Measurements from ENCODE around the gene TTN.
"Not testable (repeated sequence)": the region's sequence is repeated elsewhere in the genome, so short reads cannot be mapped to it uniquely, and the experiment has no call there.

TTN gene

GRCh38 chr2:178732913-178733312, 74.3 kb downstream of the TTN start:
- DNase-seq (ENCODE audit: low read depth): no peak

DNA sequence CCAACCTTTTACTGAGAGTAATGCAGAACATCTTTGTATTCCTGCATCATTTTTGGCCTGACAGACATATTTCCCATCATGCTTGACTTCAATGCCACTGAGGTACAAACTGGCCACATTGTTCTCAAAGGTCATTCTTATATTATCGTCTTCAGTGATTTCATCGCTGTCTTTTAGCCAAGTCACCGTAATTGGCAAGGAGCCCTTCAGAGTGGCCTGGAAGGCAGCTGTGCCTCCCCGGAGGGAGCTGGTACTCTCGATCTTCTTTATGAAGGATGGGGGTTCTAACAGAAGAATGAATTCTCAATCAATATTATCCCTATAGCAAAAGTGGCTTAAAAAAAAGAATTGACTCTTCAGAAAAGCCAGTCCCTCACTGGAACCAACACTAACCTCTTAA, 75.9 kb downstream of the TTN start:
- no peak for DNase-seq (ENCODE audit: low read depth)

GRCh38 chr2:178730049-178730448, 77.2 kb downstream of the TTN start:
- DNase-seq (ENCODE audit: low read depth): no peak

DNA sequence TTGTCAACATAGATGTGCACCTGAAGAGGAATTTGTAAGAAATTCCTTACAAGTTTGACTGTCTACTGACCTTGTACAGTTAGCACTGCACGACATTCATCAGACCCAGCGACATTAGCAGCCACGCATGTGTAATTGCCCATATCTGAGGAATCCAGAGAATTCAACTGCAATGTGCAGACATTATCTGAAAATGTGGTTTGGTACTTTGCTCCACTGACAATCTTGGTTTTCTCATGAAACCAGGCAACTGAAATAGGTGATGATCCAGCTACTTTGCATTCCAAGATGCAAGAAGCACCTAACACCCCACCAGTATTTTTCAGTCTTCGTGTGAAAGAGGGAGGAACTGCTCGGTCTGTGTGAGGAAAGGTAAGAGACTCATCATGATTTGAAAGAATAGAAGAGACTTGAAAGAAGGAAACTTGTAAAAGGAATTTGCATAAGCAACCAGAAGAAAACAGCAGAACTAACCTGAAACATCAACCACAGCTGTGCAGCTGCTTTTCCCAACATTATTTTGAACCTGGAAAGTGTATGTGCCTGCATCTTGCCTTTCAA, 83.4 kb downstream of the TTN start:
- no peak for DNase-seq (ENCODE audit: low read depth)

GRCh38 chr2:178722296-178722695, 84.9 kb downstream of the TTN start:
- no peak for DNase-seq (ENCODE audit: low read depth)

DNA sequence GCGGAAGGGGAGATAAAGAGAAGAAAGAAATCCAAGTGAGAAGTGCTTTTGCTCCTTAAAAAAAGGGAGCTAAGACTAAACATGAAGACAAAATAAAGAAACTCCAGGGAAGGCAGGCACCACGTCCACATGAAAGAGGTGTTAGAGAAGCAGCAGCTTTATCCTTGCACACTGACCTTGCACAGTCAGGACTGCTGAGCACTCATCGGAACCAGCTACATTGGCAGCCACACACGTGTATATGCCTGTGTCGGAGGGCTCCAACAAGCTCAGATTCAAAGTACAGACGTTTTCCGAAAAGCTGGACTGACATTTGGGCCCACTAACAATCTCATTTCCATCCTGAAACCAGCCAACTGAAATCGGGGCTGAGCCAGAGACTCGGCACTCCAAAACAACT, 88.2 kb downstream of the TTN start:
- DNase-seq (ENCODE audit: low read depth): no peak

DNA sequence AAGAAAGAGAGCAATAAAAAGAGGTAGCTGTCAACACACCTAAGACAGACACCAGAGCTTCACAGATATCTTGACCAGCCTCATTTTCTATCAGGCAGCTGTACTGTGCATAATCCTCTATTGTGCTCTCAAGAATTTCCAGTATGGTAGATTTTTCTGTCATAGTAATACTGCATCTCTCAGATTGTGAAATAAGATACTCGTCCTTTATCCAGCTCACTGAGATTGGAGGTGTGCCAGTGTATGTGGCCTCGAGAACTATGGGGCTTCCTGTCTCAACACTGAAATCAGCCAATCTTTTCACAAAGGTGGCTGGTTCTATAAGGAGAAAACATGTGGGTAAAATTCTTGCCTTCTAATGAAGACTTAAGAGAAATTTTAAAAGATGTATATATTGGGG, 88.9 kb downstream of the TTN start:
- no peak for DNase-seq (ENCODE audit: low read depth)

- DNase-seq (ENCODE audit: low read depth): no peak
Observed at GRCh38 chr2:178716394-178716793, 90.8 kb downstream of the TTN start.

- DNase-seq (ENCODE audit: low read depth): no peak
Observed at GRCh38 chr2:178715366-178715765, 91.9 kb downstream of the TTN start.

DNA sequence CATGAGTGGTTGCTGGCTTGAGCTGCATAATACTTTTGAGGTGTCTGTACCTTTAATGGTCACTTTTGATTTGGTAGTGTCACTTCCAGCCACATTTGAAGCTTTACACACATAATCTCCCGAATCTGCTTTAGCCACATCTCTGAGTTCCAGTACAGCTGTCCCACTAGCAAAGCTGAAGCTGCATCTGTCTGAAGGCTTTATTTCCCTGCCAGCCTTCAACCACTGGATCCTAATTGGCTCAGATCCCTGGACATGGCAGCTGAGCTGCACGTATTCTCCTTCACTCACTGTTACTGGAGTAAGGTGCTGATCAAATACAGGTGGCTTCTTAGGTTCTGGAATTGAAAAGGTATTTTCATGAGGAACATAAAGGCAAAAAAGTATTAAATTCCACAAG, 99.7 kb downstream of the TTN start:
- no peak for DNase-seq (ENCODE audit: low read depth)

- DNase-seq (ENCODE audit: low read depth): no peak
Observed at GRCh38 chr2:178704876-178705275, 102.3 kb downstream of the TTN start.

DNA sequence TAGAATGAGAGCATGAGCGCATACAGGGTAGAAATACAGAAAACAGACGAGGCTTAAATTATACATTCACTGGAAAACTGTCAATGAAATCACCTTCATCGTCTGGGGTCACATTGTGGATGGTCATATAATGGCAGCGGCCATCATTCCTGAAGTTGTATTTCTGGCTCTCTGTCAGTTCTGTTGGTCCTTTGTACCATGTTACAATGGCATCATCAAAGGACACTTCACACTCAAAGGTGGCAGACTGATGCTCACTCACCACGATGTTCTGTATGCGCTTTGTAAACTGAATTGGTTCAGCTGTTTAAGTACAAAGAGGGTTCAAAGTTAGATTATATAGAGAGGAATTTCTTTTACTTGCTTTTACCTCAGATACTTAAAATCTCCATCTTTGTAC, 104.9 kb downstream of the TTN start:
- no peak for DNase-seq (ENCODE audit: low read depth)

DNA sequence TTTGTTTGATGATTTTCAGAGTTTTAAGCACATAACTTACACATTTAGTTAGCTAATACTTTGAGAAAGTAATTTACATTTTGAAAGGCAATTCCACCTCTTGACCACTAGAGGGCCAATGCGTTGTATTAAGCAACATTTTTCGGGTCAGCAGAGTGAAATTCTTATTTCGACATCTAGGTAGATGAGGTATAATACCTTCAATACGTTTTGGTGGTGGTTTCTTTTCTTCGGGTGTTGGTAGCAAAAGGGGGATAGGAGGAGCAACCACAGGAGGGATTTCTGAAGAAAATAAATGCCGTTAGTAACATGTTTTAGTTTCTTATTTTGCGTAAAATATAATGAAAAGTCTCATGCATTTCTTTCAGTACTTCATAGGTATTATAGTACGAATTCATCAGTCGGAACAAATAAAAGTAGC, 106.3 kb downstream of the TTN start:
- no peak for DNase-seq (ENCODE audit: low read depth)

- no peak for DNase-seq (ENCODE audit: low read depth)
Observed at GRCh38 chr2:178700136-178700535, 107.1 kb downstream of the TTN start.

DNA sequence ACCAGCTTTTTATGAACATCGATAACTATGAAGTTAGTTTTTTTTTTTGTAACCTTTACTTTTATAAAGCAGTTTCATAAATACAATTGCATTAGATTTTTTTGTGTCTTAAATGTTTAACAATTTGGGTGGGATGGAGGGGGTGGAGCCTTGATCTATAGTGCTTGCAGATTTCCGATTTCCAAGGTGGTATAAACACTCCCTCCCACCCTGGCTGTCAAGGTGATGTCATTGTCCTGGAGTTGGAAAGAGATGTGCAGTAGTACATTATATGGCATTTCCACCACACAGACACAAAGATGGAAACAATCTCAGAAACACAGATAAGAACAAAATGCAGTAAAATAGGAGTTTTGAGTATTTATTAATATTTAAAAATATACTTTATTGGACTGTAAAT, 114.4 kb downstream of the TTN start:
- DNase-seq (ENCODE audit: low read depth): no peak

DNA sequence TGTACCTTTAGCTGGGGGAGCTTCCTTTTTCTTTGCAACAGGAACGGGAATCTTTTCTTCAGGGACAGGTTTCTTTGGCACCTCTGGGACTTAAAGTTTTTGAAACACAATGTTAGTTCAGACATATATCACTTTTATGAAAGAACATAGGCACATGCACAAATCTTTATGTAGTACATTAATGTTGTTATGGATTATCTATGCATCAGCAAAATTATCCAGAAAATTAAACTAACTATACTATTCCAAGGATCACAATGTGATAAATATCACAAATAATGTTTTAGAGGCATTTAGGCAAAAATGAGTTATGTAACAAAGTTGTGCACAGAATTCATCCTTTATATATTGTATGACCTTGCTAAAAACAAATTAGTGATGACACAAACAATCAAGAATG, 117.4 kb downstream of the TTN start:
- no peak for DNase-seq (ENCODE audit: low read depth)

DNA sequence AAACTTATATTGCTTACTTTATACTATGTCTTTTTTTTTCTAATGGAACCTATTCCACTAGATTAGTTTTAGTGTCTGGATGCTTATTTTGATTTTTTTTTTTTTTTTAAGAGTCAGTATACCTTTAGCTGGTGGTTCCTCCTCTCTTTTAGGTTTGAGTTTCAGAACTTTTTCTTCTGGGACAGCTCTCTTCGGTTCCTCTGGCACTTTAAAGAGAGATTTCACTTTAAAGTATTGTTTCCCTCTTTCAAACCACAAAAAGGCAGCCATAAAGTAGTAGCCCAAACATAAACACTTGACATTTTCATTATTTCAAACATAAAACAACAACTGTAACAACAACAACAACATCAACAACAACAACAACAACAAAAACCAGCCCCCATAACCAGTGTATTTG, 123.3 kb downstream of the TTN start:
- no peak for DNase-seq (ENCODE audit: low read depth)

- DNase-seq (ENCODE audit: low read depth): no peak
Observed at GRCh38 chr2:178681081-178681480, 126.1 kb downstream of the TTN start.

- no peak for DNase-seq (ENCODE audit: low read depth)
Observed at GRCh38 chr2:178679891-178680290, 127.3 kb downstream of the TTN start.

DNA sequence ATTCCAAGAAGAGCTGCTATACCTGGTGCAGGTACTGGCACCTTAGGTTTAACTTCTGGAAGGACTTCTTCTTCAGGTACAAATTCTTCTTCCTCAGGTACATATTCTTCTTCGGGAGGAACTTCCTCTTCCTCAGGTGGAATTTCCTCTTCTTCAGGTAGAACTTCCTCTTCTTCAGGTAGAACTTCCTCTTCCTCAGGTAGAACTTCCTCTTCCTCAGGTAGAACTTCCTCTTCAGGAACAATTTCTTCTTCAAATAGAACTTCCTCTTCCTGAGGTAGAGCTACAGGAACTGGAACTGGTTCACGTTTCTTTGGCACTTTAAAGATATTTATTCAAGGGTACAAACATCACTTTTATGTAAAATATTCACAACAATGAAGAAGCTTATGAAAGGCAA, 129.6 kb downstream of the TTN start:
- DNase-seq (ENCODE audit: low read depth): no peak

- DNase-seq (ENCODE audit: low read depth): no peak
Observed at GRCh38 chr2:178676046-178676445, 131.2 kb downstream of the TTN start.

DNA sequence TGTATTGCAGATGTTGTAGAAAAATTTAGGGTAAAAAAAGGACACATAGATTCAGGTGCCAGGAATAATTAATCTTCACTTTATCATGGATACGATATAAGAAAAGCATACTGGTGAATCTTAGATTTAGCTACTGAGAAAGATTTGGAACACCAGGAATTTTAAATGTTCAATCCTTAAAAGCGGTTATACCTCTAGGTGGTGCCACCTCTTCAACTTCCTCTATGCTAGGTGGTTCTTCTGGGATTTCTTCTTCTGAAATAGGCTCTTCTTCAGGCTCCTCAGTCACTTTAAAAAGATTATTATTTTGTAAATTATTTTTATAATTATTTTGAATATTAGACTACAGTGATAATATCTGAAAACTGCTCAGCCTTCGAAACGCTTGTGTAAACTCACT, 133.1 kb downstream of the TTN start:
- no peak for DNase-seq (ENCODE audit: low read depth)

- DNase-seq (ENCODE audit: low read depth): no peak
Observed at GRCh38 chr2:178666458-178666857, 140.8 kb downstream of the TTN start.

GRCh38 chr2:178658480-178658879, 148.7 kb downstream of the TTN start:
- not testable (repeated sequence) for DNase-seq (ENCODE audit: low read depth)

DNA sequence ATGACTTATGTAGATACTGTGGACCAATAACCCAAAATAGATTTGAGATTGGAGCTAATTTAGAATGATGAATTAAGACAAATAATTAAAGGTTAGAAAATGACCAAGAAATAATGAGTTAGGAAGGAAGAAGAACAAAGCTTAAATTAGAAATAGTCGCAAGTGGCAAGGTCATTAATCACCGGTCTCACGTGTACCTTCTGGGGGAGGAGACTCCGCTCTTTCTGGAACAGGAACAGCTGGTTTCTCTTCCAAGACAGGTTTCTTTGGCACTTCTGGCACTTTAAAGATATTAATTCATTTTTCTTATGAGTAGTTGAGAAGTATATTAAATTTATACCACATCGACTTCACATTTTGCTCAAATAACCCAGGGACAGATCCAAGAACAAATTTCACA, 156.7 kb downstream of the TTN start:
- no peak for DNase-seq (ENCODE audit: low read depth)
